ENCODE results near the gene IGFBP3. TPM values are rescaled to one million over a fixed set of nuclear protein-coding genes. Genes with fewer than 3 reads are reported as not detected.

IGFBP3 gene
- total and polyA plus RNA-seq, 4 donors, result 87.0 to 244 (median 182) TPM

DNA sequence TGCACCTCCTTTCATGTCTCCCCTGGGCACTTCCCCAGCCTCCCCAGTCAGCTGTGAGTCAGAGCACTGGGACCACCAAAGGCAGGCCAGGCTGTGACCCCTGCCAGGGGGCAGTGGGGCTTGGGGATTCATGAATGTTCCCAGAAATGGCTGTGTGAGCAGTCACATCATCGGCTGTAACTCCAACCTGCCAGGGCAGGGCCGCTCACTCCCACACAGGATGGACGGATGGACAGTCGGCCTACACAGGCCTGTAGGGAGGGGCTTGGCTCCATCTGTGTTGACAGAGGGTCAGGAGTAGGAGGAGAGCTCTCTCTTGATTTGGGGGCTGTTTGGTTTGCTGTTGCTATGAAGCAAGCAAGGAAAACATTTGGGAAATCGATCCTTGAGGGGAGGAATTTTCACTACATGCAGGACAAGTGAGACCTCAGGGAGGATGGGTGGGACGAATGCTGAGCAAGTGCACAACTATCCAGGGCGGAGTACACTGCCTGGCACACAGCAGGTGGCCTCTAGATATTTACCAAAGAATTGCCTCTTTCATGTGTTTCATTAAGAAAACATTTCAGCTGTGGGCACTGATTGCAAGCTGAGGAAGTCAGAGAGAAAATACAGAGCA is 35.7 kb downstream of the IGFBP3 start:
- Histone ChIP-seq H3K9ac (ENCODE audit: low read depth in 1 of 2, low read length in 2 of 2) (peak overlapping the region in 1 of 2 donors; percentile 82), H3K9me3 (ENCODE audit: control insufficient read depth in 4 of 4, low read length in 3 of 4) (no peaks in the 10 kb centered on the region), H3K27me3 (ENCODE audit: control insufficient read depth in 4 of 4, insufficient read depth in 4 of 4, low read length in 3 of 4) (no peaks in the 10 kb centered on the region), H3K4me3 (ENCODE audit: low read depth in 1 of 3, low read length in 3 of 3) (no peak overlapping the region), H3K36me3 (ENCODE audit: control insufficient read depth in 4 of 4, insufficient read depth in 3 of 4, low read depth in 1 of 4, low read length in 3 of 4) (peaks cover 0 to 5% (median 0%) of the 10 kb centered on the region in 4 donors), H3K27ac (ENCODE audit: low read depth in 1 of 2, low read length in 2 of 2) (peak overlapping the region; percentile 90 to 93), H3K4me1 (ENCODE audit: control insufficient read depth in 4 of 4, insufficient read depth in 4 of 4, low read length in 3 of 4) (peaks cover 0 to 57% (median 27%) of the 10 kb centered on the region in 4 donors)
- 35% methylated on average over 7 of the region's 7 CpGs for WGBS
- TF ChIP-seq JUND (IDR thresholded peaks at IDR 0.05) (peak; percentile 76 to 95), RXRA (IDR thresholded peaks at IDR 0.05) (peak; percentile 80 to 99), FOXA1 (IDR thresholded peaks at IDR 0.05) (peak; percentile 99), GABPA (IDR thresholded peaks at IDR 0.05 in 1 of 2, conservative IDR thresholded peaks at IDR 0.05 in 1 of 2) (peak in 1 of 2 donors; percentile 68), YY1 (IDR thresholded peaks at IDR 0.05) (peak; percentile 94), HNF4A (conservative IDR thresholded peaks at IDR 0.05) (peak; percentile 83 to 92), FOXA2 (IDR thresholded peaks at IDR 0.05) (peak; percentile 99), SP1 (IDR thresholded peaks at IDR 0.05) (peak; percentile 94), RAD21 (IDR thresholded peaks at IDR 0.05) (peak; percentile 39 to 53), TAF1 (conservative IDR thresholded peaks at IDR 0.05) (peak; percentile 64), HNF4G (IDR thresholded peaks at IDR 0.05) (peak; percentile 53), NR2F2 (IDR thresholded peaks at IDR 0.05) (no peak), EGR1 (IDR thresholded peaks at IDR 0.05; ENCODE audit: low read depth in 2 of 2) (peak; percentile 46 to 95)
- TF ChIP-seq, protein P1, sequence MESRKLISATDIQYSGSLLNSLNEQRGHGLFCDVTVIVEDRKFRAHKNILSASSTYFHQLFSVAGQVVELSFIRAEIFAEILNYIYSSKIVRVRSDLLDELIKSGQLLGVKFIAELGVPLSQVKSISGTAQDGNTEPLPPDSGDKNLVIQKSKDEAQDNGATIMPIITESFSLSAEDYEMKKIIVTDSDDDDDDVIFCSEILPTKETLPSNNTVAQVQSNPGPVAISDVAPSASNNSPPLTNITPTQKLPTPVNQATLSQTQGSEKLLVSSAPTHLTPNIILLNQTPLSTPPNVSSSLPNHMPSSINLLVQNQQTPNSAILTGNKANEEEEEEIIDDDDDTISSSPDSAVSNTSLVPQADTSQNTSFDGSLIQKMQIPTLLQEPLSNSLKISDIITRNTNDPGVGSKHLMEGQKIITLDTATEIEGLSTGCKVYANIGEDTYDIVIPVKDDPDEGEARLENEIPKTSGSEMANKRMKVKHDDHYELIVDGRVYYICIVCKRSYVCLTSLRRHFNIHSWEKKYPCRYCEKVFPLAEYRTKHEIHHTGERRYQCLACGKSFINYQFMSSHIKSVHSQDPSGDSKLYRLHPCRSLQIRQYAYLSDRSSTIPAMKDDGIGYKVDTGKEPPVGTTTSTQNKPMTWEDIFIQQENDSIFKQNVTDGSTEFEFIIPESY (IDR thresholded peaks at IDR 0.05), result peak; percentile 97
- TF ChIP-seq, protein P2, sequence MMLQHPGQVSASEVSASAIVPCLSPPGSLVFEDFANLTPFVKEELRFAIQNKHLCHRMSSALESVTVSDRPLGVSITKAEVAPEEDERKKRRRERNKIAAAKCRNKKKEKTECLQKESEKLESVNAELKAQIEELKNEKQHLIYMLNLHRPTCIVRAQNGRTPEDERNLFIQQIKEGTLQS (IDR thresholded peaks at IDR 0.05), result peak; percentile 60
- TF ChIP-seq, protein P3, sequence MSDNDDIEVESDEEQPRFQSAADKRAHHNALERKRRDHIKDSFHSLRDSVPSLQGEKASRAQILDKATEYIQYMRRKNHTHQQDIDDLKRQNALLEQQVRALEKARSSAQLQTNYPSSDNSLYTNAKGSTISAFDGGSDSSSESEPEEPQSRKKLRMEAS (IDR thresholded peaks at IDR 0.05), result peak; percentile 89
- TF ChIP-seq, protein P4, sequence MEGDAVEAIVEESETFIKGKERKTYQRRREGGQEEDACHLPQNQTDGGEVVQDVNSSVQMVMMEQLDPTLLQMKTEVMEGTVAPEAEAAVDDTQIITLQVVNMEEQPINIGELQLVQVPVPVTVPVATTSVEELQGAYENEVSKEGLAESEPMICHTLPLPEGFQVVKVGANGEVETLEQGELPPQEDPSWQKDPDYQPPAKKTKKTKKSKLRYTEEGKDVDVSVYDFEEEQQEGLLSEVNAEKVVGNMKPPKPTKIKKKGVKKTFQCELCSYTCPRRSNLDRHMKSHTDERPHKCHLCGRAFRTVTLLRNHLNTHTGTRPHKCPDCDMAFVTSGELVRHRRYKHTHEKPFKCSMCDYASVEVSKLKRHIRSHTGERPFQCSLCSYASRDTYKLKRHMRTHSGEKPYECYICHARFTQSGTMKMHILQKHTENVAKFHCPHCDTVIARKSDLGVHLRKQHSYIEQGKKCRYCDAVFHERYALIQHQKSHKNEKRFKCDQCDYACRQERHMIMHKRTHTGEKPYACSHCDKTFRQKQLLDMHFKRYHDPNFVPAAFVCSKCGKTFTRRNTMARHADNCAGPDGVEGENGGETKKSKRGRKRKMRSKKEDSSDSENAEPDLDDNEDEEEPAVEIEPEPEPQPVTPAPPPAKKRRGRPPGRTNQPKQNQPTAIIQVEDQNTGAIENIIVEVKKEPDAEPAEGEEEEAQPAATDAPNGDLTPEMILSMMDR (IDR thresholded peaks at IDR 0.05; ENCODE audit: low read depth, low read length, missing input control), result no peak
- TF ChIP-seq, protein P5, sequence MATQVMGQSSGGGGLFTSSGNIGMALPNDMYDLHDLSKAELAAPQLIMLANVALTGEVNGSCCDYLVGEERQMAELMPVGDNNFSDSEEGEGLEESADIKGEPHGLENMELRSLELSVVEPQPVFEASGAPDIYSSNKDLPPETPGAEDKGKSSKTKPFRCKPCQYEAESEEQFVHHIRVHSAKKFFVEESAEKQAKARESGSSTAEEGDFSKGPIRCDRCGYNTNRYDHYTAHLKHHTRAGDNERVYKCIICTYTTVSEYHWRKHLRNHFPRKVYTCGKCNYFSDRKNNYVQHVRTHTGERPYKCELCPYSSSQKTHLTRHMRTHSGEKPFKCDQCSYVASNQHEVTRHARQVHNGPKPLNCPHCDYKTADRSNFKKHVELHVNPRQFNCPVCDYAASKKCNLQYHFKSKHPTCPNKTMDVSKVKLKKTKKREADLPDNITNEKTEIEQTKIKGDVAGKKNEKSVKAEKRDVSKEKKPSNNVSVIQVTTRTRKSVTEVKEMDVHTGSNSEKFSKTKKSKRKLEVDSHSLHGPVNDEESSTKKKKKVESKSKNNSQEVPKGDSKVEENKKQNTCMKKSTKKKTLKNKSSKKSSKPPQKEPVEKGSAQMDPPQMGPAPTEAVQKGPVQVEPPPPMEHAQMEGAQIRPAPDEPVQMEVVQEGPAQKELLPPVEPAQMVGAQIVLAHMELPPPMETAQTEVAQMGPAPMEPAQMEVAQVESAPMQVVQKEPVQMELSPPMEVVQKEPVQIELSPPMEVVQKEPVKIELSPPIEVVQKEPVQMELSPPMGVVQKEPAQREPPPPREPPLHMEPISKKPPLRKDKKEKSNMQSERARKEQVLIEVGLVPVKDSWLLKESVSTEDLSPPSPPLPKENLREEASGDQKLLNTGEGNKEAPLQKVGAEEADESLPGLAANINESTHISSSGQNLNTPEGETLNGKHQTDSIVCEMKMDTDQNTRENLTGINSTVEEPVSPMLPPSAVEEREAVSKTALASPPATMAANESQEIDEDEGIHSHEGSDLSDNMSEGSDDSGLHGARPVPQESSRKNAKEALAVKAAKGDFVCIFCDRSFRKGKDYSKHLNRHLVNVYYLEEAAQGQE (IDR thresholded peaks at IDR 0.05), result peak; percentile 89
- peak; percentile 64 for DNase-seq (ENCODE audit: low spot score)

Measured in liver (tissue), 9 donors.